Lower lobe of right lung (tissue), 2 donors: ENCODE results near the gene MGAT4B. TPM values are rescaled to one million over a fixed set of nuclear protein-coding genes. Genes with fewer than 3 reads are reported as not detected.

Source experiments
- ATAC-seq, 2 donors: fragments of 200-7000 bp; cut with Tn5 transposase; one replicate each; pipeline ENCODE4 v1.9.1; 2020 to 2022; ENCODE audit warnings: mild to moderate bottlenecking in 2 of 2, moderate library complexity in 2 of 2
- DNase-seq: peaks from one replicate; pipeline ENCODE4 v3.0.0-alpha.2; 2020
- H3K27ac ChIP-seq: fragments of 200-600 bp; one replicate; pipeline ENCODE4 v1.8.0; 2022
- H3K27me3 ChIP-seq: fragments of 200-600 bp; one replicate; pipeline ENCODE4 v1.8.0; 2022; ENCODE audit warnings: low read depth
- H3K36me3 ChIP-seq: fragments of 200-600 bp; one replicate; pipeline ENCODE4 v1.8.0; 2022; ENCODE audit warnings: mild to moderate bottlenecking
- H3K4me1 ChIP-seq: fragments of 200-600 bp; one replicate; pipeline ENCODE4 v1.8.0; 2022
- H3K4me3 ChIP-seq: fragments of 200-600 bp; one replicate; pipeline ENCODE4 v1.8.0; 2022; ENCODE audit warnings: mild to moderate bottlenecking
- H3K9me3 ChIP-seq: fragments of 200-600 bp; one replicate; pipeline ENCODE4 v1.8.0; 2022
- CTCF ChIP-seq: fragments of 200-600 bp; IDR thresholded peaks from one replicate; pipeline ENCODE4 v1.8.0; 2022; ENCODE audit warnings: antibody characterized with exemption, mild to moderate bottlenecking
- intact Hi-C: fragments of 100-400 bp; cut with DNase I; formaldehyde crosslinking; loops from one replicate; pipeline ENCODE4 v1.11.0; 2022
- microRNA-seq: library from miRNA; unstranded; fragments of <30 nt; microRNA quantifications from one replicate; pipeline ENCODE4 v1.2.0, GENCODE V29; 2020; ENCODE audit warnings: borderline number of aligned reads
- total RNA-seq: library from RNA; stranded (reverse); fragmentation: NEBNext Ultra II Directional; extraction: Animal tissue kit (Norgen Biotek cat#: 25700); gene quantifications from one replicate; pipeline ENCODE4 v1.2.1, GENCODE V29; 2021
- donor health status: DM: no; HTN: yes; CAD: no; lungs with severe emphysema.

MGAT4B gene
- total RNA-seq, 1 donor from 2014 or later = 105 TPM

GRCh38 chr5:179755022-179755421 lies 51.6 kb downstream of the MGAT4B start:
- Histone ChIP-seq H3K27me3 (no peaks in the 10 kb centered on the region), H3K36me3 (peaks cover 3% of the 10 kb centered on the region), H3K9me3 (no peaks in the 10 kb centered on the region), H3K27ac (no peak overlapping the region), H3K4me1 (peaks cover 47% of the 10 kb centered on the region), H3K4me3 (no peak overlapping the region)
- ATAC-seq (no peak), DNase-seq (no peak)
- intact Hi-C loops = no loop called here
- no peak for TF ChIP-seq CTCF

DNA sequence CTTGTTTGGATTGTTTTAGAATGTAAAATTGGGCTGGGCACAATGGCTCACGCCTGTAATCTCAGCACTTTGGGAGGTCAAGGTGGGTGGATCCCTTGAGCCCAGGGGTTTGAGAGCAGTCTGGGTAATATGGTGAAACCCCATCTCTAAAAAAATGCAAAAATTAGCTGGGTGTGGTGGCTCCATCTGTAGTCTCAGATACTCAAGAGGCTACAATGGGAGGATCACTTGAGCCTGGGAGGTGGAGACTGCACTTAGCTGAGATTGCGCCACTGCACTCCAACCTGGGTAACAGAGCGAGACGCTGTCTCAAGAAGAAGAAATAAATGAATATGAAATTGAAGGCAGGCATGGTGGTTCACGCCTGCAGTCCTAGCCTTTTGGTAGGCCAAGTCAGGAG lies 52.7 kb downstream of the MGAT4B start:
- Histone ChIP-seq H3K27me3 (no peaks in the 10 kb centered on the region), H3K4me1 (peaks cover 37% of the 10 kb centered on the region), H3K36me3 (peaks cover 13% of the 10 kb centered on the region), H3K9me3 (no peaks in the 10 kb centered on the region), H3K27ac (no peak overlapping the region), H3K4me3 (no peak overlapping the region)
- DNase-seq (peak; percentile 70), ATAC-seq (peak; percentile 77 to 82)
- intact Hi-C loops = no loop called here
- no peak for TF ChIP-seq CTCF

DNA sequence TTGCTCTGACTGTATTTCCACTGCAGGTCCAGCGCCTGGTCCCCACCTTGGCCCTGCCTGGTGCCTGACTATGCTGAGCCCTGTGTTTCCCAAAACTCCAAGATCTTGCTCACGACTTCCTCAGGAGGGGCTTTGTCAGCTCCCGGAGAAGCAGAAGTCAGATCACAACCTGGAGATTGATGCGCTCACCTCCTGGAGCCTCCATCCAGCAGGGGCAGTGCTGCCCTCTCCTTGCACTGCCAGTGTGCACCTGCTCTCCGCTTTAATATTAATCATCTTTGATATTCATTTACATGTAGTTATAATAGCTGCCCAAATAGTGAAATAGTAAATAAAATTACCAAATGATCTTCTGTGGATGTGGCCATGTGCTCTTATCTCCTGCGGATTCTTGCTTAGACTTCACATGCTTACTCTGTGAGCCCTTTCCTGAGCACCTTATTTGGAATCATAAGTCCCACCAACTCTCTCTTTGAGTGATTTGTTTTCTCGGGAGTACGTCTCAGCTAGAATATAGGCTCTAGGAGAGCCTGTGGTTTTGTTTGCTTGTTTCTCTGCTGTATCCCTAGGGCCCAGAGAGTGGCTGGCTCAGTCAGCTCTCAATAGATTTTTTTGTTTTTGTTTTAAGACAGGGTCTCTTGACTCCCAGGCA lies 56.7 kb downstream of the MGAT4B start:
- intact Hi-C loops = no loop called here
- H3K4me3 ChIP-seq = no peak overlapping the region

DNA sequence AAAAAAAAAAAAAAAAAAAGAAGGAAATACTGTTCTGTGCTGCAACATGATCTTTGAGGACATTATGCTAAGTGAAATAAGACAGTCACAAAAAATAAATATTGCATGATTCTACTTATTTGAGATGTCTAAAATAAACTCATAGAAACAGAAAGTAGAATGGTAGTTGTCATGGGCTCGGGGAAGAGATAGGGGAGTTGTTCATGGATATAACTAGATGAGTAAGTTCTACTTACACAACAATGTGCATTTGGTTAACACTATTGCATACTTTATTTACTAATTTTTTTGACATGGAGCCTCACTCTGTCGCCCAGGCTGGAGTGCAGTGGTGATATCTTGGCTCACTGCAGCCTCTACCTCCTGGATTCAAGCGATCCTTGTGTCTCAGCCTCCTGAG lies 58.9 kb downstream of the MGAT4B start:
- H3K36me3 ChIP-seq = peaks cover 13% of the 10 kb centered on the region
- TF ChIP-seq CTCF = no peak
- no peak overlapping the region for H3K4me3 ChIP-seq
- intact Hi-C loops = no loop called here
- H3K27me3 ChIP-seq = no peaks in the 10 kb centered on the region
- peaks cover 10% of the 10 kb centered on the region for H3K4me1 ChIP-seq
- no peak overlapping the region for H3K27ac ChIP-seq
- DNase-seq (no peak), ATAC-seq (no peak)
- no peaks in the 10 kb centered on the region for H3K9me3 ChIP-seq

More for the DNA sequence above, 56.7 kb downstream of the MGAT4B start:
- no peak for TF ChIP-seq CTCF
- Histone ChIP-seq H3K27me3 (no peaks in the 10 kb centered on the region), H3K9me3 (no peaks in the 10 kb centered on the region), H3K27ac (no peak overlapping the region), H3K4me1 (peaks cover 25% of the 10 kb centered on the region), H3K36me3 (peaks cover 13% of the 10 kb centered on the region)
- DNase-seq (peak; percentile 17), ATAC-seq (no peak)

Small RNA genes within 50 kb of the gene (microRNA-seq; reads per million reads assigned to microRNA genes)
- 1.5 reads per million for gene MIR1229

Other genes starting within 250 kb of the MGAT4B start
- gene HNRNPH1, start 183.2 kb downstream of the MGAT4B start, total RNA-seq = 517 TPM
- not detected for gene CBY3, start 125.8 kb downstream of the MGAT4B start, total RNA-seq
- 603 TPM for gene CANX, start 107.9 kb downstream of the MGAT4B start, total RNA-seq
- gene MAML1, start 74.0 kb downstream of the MGAT4B start, total RNA-seq = 27.8 TPM
- 20.1 TPM for gene LTC4S, start 12.9 kb downstream of the MGAT4B start, total RNA-seq
- 450 TPM for gene SQSTM1, start 14.0 kb upstream of the MGAT4B start, total RNA-seq
- 25.0 TPM for gene MRNIP, start 52.0 kb upstream of the MGAT4B start, total RNA-seq
- 94.0 TPM for gene TBC1D9B, start 101.0 kb upstream of the MGAT4B start, total RNA-seq